ENCODE results near the gene IL22RA1.

The IL22RA1 gene

DNA sequence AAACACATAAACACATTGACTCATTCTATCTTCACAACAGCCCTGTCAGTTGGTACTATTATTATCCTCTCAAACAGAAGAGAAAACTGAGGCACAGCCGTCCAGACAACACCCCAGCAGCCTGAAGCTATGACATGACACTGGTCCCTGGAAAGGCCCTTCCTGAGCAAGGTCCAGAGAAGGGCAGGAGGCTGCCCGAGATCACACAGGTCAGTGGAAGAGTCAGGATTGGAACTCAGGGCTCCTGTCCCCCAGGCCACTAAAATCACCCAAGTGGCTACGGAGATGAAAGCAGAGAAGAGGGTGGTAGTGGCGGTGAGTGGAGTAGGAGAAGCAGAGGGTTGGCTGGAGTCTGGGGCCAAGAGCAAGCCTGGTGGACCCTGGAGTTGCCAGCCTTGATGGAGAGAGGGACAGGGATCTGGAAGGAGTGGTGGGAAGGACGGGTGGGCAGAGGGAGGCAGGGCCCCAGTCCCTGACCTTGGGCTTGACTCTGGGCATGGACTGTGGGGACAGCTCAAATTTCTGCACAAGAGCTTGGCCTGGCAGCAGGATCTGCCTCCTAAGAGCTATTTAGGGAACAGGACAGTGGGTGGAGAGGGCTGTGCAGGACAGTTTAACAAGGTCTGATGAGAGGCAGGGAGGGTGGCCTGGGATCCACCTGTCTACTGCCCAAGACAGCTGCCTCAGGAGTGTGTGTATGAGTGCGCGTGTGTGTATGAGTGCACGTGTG lies 46.8 kb downstream of the IL22RA1 start:
- H3K9ac ChIP-seq (ENCODE audit: low read depth, low read length), result no peak overlapping the region
- no peaks in the 10 kb centered on the region; the same call in 1 of the 2 replicates for H3K4me1 ChIP-seq (ENCODE audit: insufficient read depth, low read length)
- H3K9me3 ChIP-seq (ENCODE audit: control insufficient read depth, insufficient read depth, low read length), result no peaks in the 10 kb centered on the region
- H3K36me3 ChIP-seq (ENCODE audit: insufficient read depth, low read length), result no peaks in the 10 kb centered on the region

DNA sequence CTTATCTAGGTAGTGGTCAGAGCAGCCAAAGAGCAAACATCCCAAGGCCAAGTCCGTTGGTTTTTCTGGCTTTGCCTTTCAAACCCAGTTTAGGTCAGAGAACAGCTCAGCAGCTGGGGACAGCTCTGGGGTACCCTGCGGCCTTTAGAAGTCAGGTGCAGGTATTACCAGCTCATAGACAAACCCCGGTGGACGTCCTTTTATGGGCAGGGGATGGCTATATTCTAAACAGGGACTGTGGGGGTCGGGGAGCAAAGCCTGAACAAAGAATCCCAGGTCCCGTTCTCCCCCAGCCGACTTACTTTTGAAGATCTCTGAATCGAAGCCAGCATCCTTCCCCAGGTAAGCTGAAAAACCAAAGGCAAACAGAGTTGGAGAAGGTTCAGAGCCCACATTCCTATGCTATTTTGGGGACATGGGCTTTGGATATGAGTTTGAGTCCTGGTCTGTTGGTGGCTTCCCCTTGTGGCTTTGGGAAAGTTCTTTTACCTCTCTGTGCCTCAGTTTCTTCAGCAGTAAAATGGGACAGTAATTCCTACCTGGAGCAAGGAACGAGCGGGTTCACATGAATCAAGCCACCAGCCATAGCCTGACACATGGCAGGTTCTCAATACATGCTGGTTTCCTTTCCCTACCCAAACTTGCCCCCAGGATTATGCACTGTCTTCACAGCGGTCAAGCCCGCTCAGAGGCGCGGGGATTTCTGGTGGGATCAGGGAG lies 47.6 kb downstream of the IL22RA1 start:
- H3K36me3 ChIP-seq (ENCODE audit: insufficient read depth, low read length), result no peaks in the 10 kb centered on the region
- H3K4me1 ChIP-seq (ENCODE audit: insufficient read depth, low read length), result no peaks in the 10 kb centered on the region; the same call in 1 of the 2 replicates
- H3K9ac ChIP-seq (ENCODE audit: low read depth, low read length), result no peak overlapping the region
- no peaks in the 10 kb centered on the region for H3K9me3 ChIP-seq (ENCODE audit: control insufficient read depth, insufficient read depth, low read length)

DNA sequence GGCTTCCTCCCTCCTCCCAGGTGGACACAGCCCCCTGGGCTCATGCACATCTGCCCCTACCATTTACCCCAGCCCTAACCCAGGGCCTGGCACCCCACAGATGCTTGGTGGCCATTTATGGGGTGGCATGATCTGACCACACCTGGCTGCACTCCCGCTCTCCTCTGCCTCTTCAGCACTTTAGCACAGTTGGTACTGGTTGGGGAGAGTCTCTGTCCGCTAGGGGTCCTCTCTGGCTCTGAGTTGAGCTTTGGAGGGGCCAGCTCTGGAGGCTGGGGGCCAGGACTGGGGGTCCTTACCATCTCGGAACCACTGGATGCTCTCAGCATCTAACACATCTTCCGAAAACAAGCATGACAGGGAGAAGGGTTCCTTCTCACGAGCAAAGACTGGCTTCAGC lies 48.4 kb downstream of the IL22RA1 start:
- Histone ChIP-seq H3K36me3 (ENCODE audit: insufficient read depth, low read length) (no peaks in the 10 kb centered on the region), H3K9ac (ENCODE audit: low read depth, low read length) (no peak overlapping the region), H3K4me1 (ENCODE audit: insufficient read depth, low read length) (no peaks in the 10 kb centered on the region), H3K9me3 (ENCODE audit: control insufficient read depth, insufficient read depth, low read length) (no peaks in the 10 kb centered on the region)

DNA sequence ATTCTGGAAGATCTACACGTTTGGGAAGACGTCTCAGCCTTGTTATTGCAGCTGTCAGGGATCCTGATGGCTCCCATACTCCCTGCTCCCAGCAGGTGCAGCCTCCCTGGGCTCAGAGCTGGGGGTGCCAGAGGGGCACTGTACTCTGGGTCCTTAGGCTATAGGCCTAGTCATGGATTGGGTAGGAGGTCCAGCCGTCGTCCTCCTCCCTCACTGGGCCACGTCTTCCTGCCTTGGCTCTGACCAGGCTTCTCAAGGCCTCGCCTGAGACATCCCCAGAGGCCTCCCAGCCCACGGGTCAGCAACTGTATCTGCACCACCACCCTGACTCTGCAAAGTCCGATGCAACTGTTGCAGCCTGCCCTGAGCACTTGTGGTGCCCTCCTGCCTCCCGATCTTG lies 49.2 kb downstream of the IL22RA1 start:
- H3K36me3 ChIP-seq (ENCODE audit: insufficient read depth, low read length), result no peaks in the 10 kb centered on the region
- no peaks in the 10 kb centered on the region for H3K9me3 ChIP-seq (ENCODE audit: control insufficient read depth, insufficient read depth, low read length)
- H3K9ac ChIP-seq (ENCODE audit: low read depth, low read length), result no peak overlapping the region
- no peaks in the 10 kb centered on the region for H3K4me1 ChIP-seq (ENCODE audit: insufficient read depth, low read length)

GRCh38 chr1:24092979-24093378 lies 50.0 kb downstream of the IL22RA1 start:
- Histone ChIP-seq H3K9me3 (ENCODE audit: control insufficient read depth, insufficient read depth, low read length) (no peaks in the 10 kb centered on the region), H3K4me1 (ENCODE audit: insufficient read depth, low read length) (no peaks in the 10 kb centered on the region), H3K9ac (ENCODE audit: low read depth, low read length) (no peak overlapping the region), H3K36me3 (ENCODE audit: insufficient read depth, low read length) (no peaks in the 10 kb centered on the region)

DNA sequence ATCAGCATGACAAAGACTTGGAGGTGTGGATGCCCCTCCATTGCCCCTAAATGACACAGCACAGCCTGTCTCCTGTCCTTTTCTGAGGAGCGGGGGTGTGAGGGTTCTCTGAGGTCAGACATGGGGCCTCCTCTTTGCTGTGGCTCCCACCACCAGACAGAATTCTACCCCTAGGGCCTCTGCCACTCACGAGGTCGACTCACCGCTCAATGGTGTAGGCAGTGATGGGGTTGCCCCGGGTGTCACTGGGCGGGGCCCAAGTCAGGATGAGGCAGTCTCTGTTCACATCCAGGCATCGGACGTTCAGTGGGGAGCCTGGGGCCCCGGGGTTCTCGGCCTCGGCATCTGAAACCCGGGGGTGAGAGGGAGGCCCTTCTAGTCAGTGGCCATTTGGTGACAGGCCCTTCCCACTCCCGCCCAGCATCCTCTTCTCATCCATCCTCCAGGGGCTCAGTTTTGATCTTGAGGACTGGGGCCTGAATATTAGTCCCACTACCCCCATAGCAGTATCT lies 50.9 kb downstream of the IL22RA1 start:
- Histone ChIP-seq H3K9ac (ENCODE audit: low read depth, low read length) (no peak overlapping the region), H3K4me1 (ENCODE audit: insufficient read depth, low read length) (no peaks in the 10 kb centered on the region), H3K36me3 (ENCODE audit: insufficient read depth, low read length) (no peaks in the 10 kb centered on the region), H3K9me3 (ENCODE audit: control insufficient read depth, insufficient read depth, low read length) (no peaks in the 10 kb centered on the region)

DNA sequence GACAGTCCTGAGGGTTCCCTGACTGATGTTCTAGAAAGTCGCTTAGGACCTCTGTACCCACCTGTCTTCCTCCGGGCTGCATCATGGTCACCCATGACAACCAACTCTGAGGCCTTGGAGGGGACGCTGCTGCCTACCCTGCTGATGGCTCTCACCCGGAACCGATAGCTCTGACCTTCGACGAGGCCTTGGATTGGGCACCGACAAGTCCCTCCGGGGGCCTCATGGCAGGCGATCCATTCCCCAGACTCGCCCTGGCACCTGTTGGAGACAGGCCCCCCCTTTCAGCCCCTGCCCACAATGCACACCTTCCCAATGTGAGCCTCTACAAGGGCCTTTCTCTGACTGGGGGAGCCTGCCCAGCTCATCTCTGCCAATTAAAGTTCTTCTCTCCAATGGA lies 52.2 kb downstream of the IL22RA1 start:
- Histone ChIP-seq H3K36me3 (ENCODE audit: insufficient read depth, low read length) (no peaks in the 10 kb centered on the region), H3K9me3 (ENCODE audit: control insufficient read depth, insufficient read depth, low read length) (no peaks in the 10 kb centered on the region), H3K9ac (ENCODE audit: low read depth, low read length) (no peak overlapping the region), H3K4me1 (ENCODE audit: insufficient read depth, low read length) (no peaks in the 10 kb centered on the region)

DNA sequence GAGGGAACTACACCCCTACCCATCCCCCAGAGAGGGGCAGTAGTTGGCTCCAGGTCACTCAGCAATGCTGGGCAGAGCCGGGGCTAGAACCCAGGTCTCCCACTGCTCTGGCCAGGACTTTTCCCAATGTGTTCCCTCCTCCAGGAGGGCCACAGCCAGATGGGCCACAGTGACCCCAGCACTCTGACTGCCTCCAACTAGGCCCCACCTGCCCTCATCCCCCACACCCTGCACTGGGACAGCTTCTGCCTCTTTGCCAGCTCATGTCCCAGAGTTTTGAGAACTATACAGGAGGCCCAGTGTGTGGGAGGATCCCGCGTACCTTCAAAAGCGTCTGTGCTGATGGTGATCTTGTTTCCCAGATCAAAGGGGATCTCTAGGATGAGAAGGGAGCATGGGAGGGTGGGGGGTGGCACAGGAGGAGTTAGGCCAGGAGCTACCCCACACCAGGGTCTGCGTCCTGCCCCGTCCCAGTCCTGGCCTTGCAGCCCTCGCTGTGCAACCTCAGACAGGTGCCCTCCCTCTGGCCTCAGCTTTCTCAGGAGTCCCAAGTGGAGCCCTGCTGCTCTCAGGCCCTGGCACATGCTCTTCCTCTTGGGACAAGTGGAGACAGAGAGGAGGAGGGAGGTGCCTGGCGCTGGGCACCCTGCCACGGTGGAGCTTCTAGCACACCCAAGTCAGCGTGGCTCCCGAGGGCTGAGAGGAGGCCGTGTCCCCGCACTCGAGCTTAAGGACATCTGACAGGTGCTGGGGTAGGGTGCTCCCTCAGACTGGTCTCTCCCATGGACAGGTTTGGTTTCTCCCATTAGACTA lies 53.0 kb downstream of the IL22RA1 start:
- Histone ChIP-seq H3K9ac (ENCODE audit: low read depth, low read length) (no peak overlapping the region), H3K9me3 (ENCODE audit: control insufficient read depth, insufficient read depth, low read length) (no peaks in the 10 kb centered on the region), H3K36me3 (ENCODE audit: insufficient read depth, low read length) (no peaks in the 10 kb centered on the region)

GRCh38 chr1:24089027-24089742 lies 53.8 kb downstream of the IL22RA1 start:
- Histone ChIP-seq H3K36me3 (ENCODE audit: insufficient read depth, low read length) (no peaks in the 10 kb centered on the region), H3K9ac (ENCODE audit: low read depth, low read length) (no peak overlapping the region), H3K4me1 (ENCODE audit: insufficient read depth, low read length) (no peaks in the 10 kb centered on the region), H3K9me3 (ENCODE audit: control insufficient read depth, insufficient read depth, low read length) (no peaks in the 10 kb centered on the region)

More for the DNA sequence above, 53.0 kb downstream of the IL22RA1 start:
- no peaks in the 10 kb centered on the region for H3K4me1 ChIP-seq (ENCODE audit: insufficient read depth, low read length)

- Histone ChIP-seq H3K9me3 (ENCODE audit: control insufficient read depth, insufficient read depth, low read length) (no peaks in the 10 kb centered on the region), H3K36me3 (ENCODE audit: insufficient read depth, low read length) (no peaks in the 10 kb centered on the region), H3K4me1 (ENCODE audit: insufficient read depth, low read length) (no peaks in the 10 kb centered on the region), H3K9ac (ENCODE audit: low read depth, low read length) (no peak overlapping the region)
Measured at GRCh38 chr1:24086466-24086865, 56.5 kb downstream of the IL22RA1 start.

DNA sequence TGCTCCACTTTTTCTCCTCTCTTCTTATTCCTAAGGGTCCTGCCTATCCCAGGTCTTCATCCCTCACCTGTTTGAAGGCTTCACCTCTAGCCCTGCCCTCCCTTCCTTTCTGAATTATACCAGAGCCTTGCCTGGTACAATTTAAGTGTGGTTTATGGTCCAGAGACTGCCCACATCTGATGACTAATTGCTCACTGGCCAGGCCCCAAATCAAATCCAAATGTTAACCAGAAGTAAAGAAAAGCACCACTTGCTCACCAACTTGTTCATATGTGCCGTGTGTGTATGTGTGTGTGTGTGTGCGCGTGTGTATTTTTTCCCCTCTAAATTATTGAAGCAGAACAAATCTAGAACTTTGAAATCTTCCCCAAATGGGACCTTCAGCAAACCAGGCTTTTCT lies 57.4 kb downstream of the IL22RA1 start:
- no peaks in the 10 kb centered on the region for H3K36me3 ChIP-seq (ENCODE audit: insufficient read depth, low read length)
- H3K4me1 ChIP-seq (ENCODE audit: insufficient read depth, low read length), result no peaks in the 10 kb centered on the region
- no peak overlapping the region for H3K9ac ChIP-seq (ENCODE audit: low read depth, low read length)
- no peaks in the 10 kb centered on the region for H3K9me3 ChIP-seq (ENCODE audit: control insufficient read depth, insufficient read depth, low read length)

GRCh38 chr1:24085007-24085406 lies 57.9 kb downstream of the IL22RA1 start:
- Histone ChIP-seq H3K4me1 (ENCODE audit: insufficient read depth, low read length) (no peaks in the 10 kb centered on the region), H3K36me3 (ENCODE audit: insufficient read depth, low read length) (no peaks in the 10 kb centered on the region), H3K9me3 (ENCODE audit: control insufficient read depth, insufficient read depth, low read length) (no peaks in the 10 kb centered on the region), H3K9ac (ENCODE audit: low read depth, low read length) (no peak overlapping the region)

DNA sequence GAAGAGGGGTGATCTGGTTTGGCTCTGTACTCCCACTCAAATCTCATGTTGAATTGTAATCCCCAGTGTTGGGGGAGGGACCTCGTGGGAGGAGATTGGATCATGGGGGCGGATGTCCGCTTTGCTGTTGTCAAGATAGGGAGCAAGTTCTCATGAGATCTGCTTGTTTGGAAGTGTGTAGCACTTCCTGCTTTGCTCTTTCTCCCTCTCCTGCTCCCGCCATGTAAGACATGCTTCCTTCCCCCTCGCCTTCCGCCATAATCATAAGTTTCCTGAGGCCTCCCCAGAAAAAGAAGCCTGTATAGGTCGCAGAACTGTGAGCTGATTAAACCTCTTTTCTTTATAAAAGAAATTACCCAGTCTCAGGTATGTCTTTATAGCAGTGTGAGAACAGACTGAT lies 58.9 kb downstream of the IL22RA1 start:
- H3K36me3 ChIP-seq (ENCODE audit: insufficient read depth, low read length), result no peaks in the 10 kb centered on the region
- no peaks in the 10 kb centered on the region for H3K9me3 ChIP-seq (ENCODE audit: control insufficient read depth, insufficient read depth, low read length)

GRCh38 chr1:24082372-24082771 lies 60.6 kb downstream of the IL22RA1 start:
- H3K36me3 ChIP-seq (ENCODE audit: insufficient read depth, low read length), result no peaks in the 10 kb centered on the region
- H3K4me1 ChIP-seq (ENCODE audit: insufficient read depth, low read length), result no peaks in the 10 kb centered on the region
- no peak overlapping the region for H3K9ac ChIP-seq (ENCODE audit: low read depth, low read length)
- no peaks in the 10 kb centered on the region for H3K9me3 ChIP-seq (ENCODE audit: control insufficient read depth, insufficient read depth, low read length)

More for the DNA sequence above, 58.9 kb downstream of the IL22RA1 start:
- Histone ChIP-seq H3K9ac (ENCODE audit: low read depth, low read length) (no peak overlapping the region), H3K4me1 (ENCODE audit: insufficient read depth, low read length) (no peaks in the 10 kb centered on the region)
